ENCODE measurements around the gene LRRC55.

The LRRC55 gene

GRCh38 chr11:57203882-57204480 lies 22.2 kb downstream of the LRRC55 start:
- no peak for DNase-seq

DNA sequence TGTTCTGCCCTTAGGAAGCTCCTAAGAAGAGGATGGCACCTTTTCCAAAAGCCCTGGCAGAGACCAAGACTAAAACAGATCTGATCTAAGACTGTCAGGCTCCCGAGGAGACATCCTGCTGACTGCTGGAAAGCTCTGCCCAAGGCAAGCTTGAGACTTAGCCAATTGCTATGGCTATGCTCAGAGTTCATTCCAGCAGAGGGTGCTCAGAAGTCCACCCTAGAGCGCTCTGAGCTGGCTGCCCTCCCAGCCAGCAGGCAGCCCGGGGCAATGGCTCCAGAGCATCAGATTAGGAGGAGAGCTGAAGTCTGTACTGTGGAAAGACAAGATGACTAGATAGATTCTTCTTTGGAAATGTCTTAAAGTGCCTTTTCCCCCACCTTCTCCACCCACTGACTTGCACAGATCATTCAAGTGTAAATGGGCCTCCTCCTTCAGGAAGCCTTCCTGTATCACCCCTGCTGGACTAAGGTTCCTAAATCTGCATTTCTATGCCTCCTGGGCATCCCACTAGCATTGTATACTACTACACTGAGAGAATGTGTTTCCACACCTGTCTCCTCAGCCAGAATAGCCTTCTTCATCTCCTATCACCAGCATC lies 23.4 kb downstream of the LRRC55 start:
- DNase-seq: no peak

GRCh38 chr11:57207168-57207567 lies 25.4 kb downstream of the LRRC55 start:
- DNase-seq: no peak

- DNase-seq: no peak
These were observed 29.0 kb downstream of the LRRC55 start for GRCh38 chr11:57210781-57211180.

DNA sequence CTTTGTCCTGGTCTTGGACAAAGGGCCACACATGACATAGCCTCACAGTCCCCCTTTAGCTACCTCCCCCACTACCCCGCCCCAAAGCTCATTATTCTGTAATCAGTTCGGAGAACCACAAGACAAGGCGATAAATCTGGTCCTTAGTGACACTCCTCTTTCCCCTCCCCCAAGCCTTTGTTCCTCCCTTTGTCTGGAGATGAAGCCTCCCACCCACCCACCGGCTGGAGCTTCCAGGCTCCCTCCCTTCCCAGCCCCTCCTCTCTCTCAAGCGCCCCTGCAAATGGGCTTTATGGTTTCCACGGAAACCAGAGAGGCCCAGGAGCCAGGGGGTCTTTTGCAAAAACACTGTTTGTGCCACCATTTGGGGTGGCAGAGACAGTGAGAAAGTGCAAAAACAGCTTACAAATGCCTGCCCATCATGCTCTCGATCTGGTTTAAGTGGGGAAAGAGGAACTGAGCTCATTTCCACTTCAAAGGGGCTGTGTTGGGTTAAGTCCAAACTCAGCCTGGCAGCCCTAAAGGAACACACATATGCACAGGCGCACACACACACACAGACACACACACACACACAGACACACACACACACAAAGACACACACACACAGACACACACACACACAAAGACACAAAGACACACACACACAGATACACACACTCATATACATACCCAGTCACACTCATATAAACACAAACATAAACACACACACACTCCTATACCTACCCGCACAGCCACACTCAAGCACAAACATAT lies 31.8 kb downstream of the LRRC55 start:
- DNase-seq: no peak

DNA sequence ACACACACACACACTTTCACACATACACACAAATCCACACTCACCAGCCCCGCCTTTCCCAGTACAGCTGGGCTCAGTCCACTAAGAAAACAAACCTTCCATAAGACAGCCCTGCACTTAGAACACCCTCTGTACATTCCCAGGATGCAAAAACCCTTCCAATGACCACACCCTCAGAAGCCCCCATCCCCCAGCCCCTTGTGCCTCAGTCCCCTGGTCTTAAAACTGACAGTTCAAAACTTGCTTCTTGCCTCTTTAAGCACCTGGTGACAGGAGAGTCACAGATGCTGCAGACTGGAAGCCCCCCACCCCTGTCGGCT lies 32.3 kb downstream of the LRRC55 start:
- DNase-seq: no peak

- no peak for DNase-seq
These were observed 32.7 kb downstream of the LRRC55 start for GRCh38 chr11:57214494-57214893.

GRCh38 chr11:57216463-57216862 lies 34.7 kb downstream of the LRRC55 start:
- DNase-seq: no peak

DNA sequence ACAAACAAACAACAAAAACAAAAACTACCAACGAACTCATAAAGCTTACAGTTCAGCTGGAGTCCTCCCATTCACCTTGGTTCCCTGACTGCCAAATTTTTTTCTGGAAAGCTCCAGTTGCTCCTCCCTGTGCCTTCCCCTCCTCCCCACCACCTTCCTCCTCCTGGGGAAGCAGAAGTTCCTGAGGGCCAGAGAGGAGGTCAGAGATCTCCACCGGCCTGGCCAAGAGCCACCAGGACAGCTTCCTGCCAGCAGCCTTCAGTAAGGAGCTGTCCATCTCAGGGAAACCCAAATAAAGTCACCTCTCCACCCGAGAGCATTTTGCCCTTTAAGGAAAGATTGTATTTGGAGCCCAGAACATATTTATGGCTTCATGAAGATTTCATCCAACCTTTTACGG lies 35.3 kb downstream of the LRRC55 start:
- no peak for DNase-seq

DNA sequence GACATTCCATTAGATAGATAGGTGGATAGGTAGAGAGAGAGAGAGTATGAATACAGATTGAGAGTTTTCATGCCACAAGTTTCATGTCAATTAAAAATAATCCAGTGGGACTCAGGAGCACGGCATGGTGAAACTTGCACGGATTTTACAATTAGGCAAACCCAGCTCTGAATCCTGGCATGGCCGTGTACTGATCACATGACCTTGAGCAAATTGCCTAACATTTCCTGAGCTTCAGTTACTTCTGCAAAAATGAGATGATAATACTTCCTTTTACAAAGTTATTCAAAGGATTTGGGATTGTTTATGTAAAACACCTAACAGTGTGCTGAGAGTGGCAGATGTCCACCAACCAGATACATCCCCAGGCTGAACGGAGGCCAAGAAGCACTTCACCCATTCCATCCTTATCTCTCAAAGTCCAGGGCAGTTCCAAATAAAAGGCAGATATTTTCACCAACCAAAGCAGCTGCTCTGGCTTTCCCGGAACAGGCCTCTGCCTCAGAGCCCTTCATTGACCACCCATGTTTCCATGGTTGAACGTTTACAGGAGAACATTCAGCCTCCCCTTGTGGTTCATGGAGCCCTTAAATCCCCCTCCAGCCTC lies 37.4 kb downstream of the LRRC55 start:
- no peak for DNase-seq

DNA sequence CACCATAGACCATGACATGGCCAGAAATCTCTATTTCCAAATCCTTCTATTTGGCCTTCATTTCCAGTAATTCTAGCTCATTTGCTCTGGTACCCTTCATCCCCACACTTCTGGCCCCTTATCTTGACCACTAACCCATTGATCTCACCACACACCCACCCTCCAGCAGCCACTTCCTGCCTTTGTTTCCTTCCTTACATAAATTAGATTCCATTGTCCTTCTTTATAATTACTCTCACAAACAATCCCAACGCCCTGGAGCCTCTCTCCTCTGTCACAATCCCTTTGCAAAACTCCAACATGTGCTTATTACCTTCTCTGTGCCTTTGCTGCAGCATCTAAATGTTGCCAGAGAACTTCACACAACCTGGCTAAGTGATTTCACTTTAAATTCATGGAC lies 40.5 kb downstream of the LRRC55 start:
- DNase-seq: no peak

DNA sequence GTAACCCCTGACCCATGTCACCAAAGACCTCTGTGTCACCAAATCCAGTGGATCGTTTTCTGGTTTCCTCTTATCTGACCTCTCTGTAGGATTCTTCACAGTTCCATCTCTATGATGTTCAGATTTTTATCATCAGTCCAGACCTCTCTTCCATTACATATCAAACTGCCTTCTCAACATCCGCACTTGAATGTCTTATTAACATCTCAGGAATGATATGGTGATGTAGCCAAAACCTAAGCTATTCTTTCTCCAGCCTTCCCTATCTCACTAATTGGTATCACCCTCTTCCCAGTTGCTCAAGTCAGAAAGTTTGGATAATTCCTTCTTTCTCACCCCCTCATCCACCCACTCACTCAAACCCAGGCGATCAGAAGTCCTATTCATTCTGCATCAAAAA lies 41.8 kb downstream of the LRRC55 start:
- DNase-seq: no peak

- no peak for DNase-seq
These were observed 42.4 kb downstream of the LRRC55 start for GRCh38 chr11:57224128-57224527.

DNA sequence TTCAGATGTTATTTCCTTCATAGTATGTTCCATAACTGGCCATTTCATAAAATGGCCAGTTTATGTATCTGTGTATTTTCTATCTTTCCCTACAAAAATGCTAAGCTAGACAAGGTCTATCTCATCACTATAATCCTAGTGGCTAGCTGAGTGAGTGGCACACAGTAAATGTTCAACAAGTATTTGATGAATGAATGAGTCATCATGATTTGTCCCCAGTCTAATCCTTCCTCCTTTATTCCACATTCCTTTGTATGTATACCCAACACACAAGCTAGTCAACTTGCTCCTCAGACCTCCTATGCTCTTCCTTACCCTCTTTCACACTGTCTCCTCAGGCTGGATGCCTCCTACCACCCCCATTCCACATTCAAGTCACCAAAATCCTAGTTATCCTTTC lies 42.8 kb downstream of the LRRC55 start:
- no peak for DNase-seq

GRCh38 chr11:57228600-57228999 lies 46.8 kb downstream of the LRRC55 start:
- no peak for DNase-seq

DNA sequence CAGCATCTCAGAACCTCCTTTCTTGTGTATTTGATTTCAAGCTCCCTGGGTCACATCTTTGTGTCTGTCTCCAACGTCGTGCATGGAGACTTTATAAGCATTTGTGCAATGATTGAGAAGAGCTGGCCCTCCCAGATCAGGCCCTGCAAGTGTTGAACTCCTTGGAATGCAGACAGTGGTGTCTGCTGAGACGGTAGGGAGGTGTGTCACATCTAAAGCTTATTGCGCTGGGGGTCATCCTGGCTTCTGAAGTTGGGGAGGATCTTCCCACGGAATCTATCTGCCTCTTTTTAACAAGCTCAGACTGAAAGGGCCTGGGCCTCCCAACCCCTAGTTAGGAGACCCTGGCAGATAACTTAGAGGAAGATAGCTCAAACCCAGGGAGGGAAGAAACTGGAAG lies 48.6 kb downstream of the LRRC55 start:
- no peak for DNase-seq

GRCh38 chr11:57230791-57231538 lies 49.2 kb downstream of the LRRC55 start:
- no peak for DNase-seq

DNA sequence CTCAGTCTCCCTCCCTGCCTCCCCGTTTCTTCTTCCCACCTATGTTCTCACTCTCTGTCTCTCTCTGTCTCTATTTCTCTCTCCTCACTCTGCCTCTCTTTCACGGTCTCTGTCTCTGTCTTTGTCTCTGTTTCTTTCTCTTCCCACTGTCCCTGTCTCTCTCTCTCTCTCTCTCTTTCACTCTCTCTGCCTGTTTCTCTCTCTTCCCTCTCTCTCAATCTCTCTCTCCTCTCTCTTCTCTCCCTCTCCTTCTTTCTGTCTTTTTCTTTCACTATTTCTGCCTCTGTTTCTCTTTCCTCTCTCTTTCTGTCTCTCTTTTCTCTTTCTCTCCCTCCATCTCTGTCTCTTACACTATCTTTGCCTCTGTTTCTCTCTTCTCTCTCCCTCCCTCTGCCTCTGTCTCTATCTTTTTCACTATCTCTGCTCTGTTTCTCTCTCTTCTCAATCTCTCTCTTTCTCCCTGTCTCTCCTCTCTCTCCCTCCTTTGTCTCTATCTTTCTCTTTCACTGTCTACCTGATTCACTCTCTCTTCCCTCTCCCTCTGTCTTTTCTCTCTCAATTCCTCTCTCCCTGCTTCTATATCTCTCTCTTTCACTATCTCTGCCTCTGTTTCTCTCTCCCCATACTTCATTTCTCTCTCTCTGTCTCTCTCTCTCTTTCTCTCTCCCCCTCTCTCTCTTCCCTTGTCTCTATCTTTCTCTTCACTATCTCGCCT lies 49.9 kb downstream of the LRRC55 start:
- no peak for DNase-seq

GRCh38 chr11:57233702-57234101 lies 51.9 kb downstream of the LRRC55 start:
- no peak for DNase-seq

- DNase-seq: no peak
These were observed 54.3 kb downstream of the LRRC55 start for GRCh38 chr11:57235761-57236703.

DNA sequence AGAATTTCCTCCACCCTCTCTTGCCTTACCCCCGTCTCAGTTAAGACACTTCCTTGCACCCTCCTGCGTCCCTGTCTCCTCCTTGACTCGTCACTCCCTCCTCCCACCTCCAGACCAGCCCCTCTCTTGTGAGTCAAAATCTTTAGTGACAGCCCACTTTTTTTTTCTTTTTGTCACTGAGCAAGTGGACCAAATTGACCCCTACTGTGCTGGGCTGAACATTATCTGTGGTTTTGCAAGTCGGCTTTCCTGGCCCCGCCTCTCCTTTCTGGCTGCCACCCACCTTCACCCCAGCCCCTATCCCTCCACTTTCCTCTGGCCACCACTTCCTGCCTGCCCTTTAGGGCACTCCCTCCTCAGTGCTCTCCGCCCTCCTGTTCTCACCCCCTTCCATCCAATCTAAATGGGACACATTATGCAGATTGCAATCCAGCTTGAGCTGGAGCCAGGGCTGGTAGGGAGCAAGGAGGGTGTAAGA lies 55.5 kb downstream of the LRRC55 start, which contains the start of gene APLNR:
Gene APLNR (minus strand): TSS at position 47 of the 478 bp plus-strand sequence. CDS start 246 bp downstream, outside the sequence.
- no peak for DNase-seq

All from NCI-H187 treated with DMSO at 0.1 percent for 48 hours (cell line).